ENCODE results near the gene SLC29A4. TPM values are rescaled to one million over a fixed set of nuclear protein-coding genes. Genes with fewer than 3 reads are reported as not detected.
"Not testable (repeated sequence)": the region's sequence is repeated elsewhere in the genome, so short reads cannot be mapped to it uniquely, and the experiment has no call there.

SLC29A4 gene
- total and polyA plus RNA-seq, 11 donors, result 1.6 to 7.3 (median 3.2) TPM

GRCh38 chr7:5310822-5311405 is 28.2 kb downstream of the SLC29A4 start:
- no peak overlapping the region for H3K4me3 ChIP-seq
- DNase-seq, result no peak
- no peak for ATAC-seq
- intact Hi-C loops (cut with DNase I), result no loop called here
- WGBS, 4 donors, result 91 to 97% (median 96%) methylated on average over 13 to 16 of the region's 16 CpGs
- TF ChIP-seq CTCF (IDR thresholded peaks at IDR 0.05), result no peak
- TF ChIP-seq POLR2A (IDR thresholded peaks at IDR 0.05), result no peak
- no peaks in the 10 kb centered on the region for H3K4me1 ChIP-seq
- no peaks in the 10 kb centered on the region for H3K9me3 ChIP-seq
- H3K36me3 ChIP-seq, result peaks cover 0 to 87% (median 80%) of the 10 kb centered on the region in 9 donors
- no peaks in the 10 kb centered on the region for H3K27me3 ChIP-seq
- no peak overlapping the region for H3K27ac ChIP-seq

- ATAC-seq; H3K4me1 ChIP-seq; H3K27me3 ChIP-seq; H3K9me3 ChIP-seq; H3K4me3 ChIP-seq; intact Hi-C loops (cut with DNase I); H3K27ac ChIP-seq; DNase-seq: not testable (repeated sequence)
- WGBS, 4 donors, result 85 to 89% (median 87%) methylated on average over 26 to 39 of the region's 46 CpGs
- H3K36me3 ChIP-seq, result peaks cover 0 to 88% (median 85%) of the 10 kb centered on the region in 9 donors
Observed at GRCh38 chr7:5312276-5313070, 29.7 kb downstream of the SLC29A4 start.

GRCh38 chr7:5313076-5313885 is 30.5 kb downstream of the SLC29A4 start:
- H3K4me1 ChIP-seq; H3K9me3 ChIP-seq; H3K27ac ChIP-seq; intact Hi-C loops (cut with DNase I); H3K27me3 ChIP-seq; DNase-seq; H3K4me3 ChIP-seq: not testable (repeated sequence)
- H3K36me3 ChIP-seq, result peaks cover 0 to 88% (median 84%) of the 10 kb centered on the region in 9 donors
- ATAC-seq, result peak in 1 of 4 donors; percentile 13
- WGBS, 4 donors, result 81 to 88% (median 84%) methylated on average over 16 to 48 of the region's 48 CpGs

GRCh38 chr7:5314864-5315263 is 32.1 kb downstream of the SLC29A4 start:
- intact Hi-C loops (cut with DNase I), result no loop called here
- H3K4me3 ChIP-seq, result no peak overlapping the region
- no peak for TF ChIP-seq POLR2A (IDR thresholded peaks at IDR 0.05)
- TF ChIP-seq CTCF (IDR thresholded peaks at IDR 0.05), result no peak
- H3K4me1 ChIP-seq, result no peaks in the 10 kb centered on the region
- no peak for DNase-seq
- peaks cover 0 to 92% (median 85%) of the 10 kb centered on the region in 9 donors for H3K36me3 ChIP-seq
- ATAC-seq, result peak in 1 of 4 donors; percentile 10
- peaks cover 0 to 15% (median 12%) of the 10 kb centered on the region in 12 donors for H3K9me3 ChIP-seq
- H3K27me3 ChIP-seq, result no peaks in the 10 kb centered on the region
- 91 to 94% (median 93%) methylated on average over 14 to 19 of the region's 19 CpGs for WGBS, 4 donors
- no peak overlapping the region for H3K27ac ChIP-seq

- ATAC-seq (no peak), DNase-seq (no peak)
- H3K27me3 ChIP-seq, result no peaks in the 10 kb centered on the region
- peaks cover 0 to 15% (median 12%) of the 10 kb centered on the region in 12 donors for H3K9me3 ChIP-seq
- H3K4me3 ChIP-seq, result no peak overlapping the region
- WGBS, 4 donors, result 90 to 96% (median 95%) methylated on average over 10 to 14 of the region's 14 CpGs
- intact Hi-C loops (cut with DNase I), result no loop called here
- peaks cover 0 to 92% (median 87%) of the 10 kb centered on the region in 9 donors for H3K36me3 ChIP-seq
- no peaks in the 10 kb centered on the region for H3K4me1 ChIP-seq
- TF ChIP-seq CTCF (IDR thresholded peaks at IDR 0.05) (no peak), POLR2A (IDR thresholded peaks at IDR 0.05) (no peak)
- no peak overlapping the region for H3K27ac ChIP-seq
Observed at GRCh38 chr7:5315761-5316160, 33.0 kb downstream of the SLC29A4 start.

- ATAC-seq; H3K4me3 ChIP-seq; DNase-seq; intact Hi-C loops (cut with DNase I); H3K27me3 ChIP-seq; H3K27ac ChIP-seq; H3K4me1 ChIP-seq: not testable (repeated sequence)
- 93 to 98% (median 97%) methylated on average over 5 of the region's 5 CpGs for WGBS, 4 donors
- peaks cover 0 to 15% (median 12%) of the 10 kb centered on the region in 12 donors for H3K9me3 ChIP-seq
- H3K36me3 ChIP-seq, result peaks cover 0 to 92% (median 82%) of the 10 kb centered on the region in 9 donors
Observed at GRCh38 chr7:5318613-5319012, 35.9 kb downstream of the SLC29A4 start.

Data from heart left ventricle (tissue), 16 donors.